Medulla oblongata (tissue), 1 donor: ENCODE results near the gene BNIP5.

Source experiments
- DNase-seq: peaks from one replicate; pipeline ENCODE4 v3.0.0-alpha.2; 2015; ENCODE audit errors: extremely low spot score

Gene BNIP5

GRCh38 chr6:36322591-36322990 lies 14.1 kb downstream of the BNIP5 start:
- DNase-seq: no peak

DNA sequence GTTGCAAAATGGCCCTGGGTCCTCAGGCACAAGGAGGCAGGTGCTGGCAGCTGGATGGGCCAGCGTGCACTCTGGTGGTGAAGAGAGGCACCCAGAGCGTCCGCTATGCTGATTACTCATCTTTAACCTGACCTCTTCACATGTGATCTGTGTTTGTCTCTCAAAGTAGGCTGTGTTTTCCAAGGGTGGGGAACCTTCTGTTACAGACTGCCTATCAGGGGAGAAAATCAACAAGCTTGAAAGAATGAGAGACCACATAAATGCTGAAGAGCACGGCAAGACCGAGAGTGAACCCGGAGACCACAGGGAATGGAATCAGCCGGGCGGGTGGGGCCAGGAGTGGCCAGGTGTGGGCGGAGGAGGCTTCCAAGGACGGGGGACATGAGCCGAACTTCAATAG lies 16.2 kb downstream of the BNIP5 start:
- DNase-seq: no peak

DNA sequence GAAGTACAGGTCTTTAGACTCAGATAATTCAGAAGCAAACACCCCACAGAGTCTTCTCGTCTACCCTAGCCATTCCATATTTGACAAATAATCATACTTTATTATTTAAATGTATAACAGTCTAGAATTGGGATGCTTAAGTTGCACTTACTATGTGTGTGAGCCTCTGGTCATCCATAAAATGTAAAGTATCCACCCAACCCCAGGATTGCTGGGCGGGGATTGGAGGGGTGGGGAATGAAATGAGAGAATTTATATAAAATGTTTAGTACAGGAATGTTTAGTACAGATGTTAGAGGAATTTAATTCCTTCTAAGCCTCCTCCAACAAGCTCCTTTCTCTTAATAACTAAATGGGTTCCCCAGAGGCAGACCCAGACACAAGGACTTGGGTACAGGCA lies 16.9 kb downstream of the BNIP5 start:
- DNase-seq: no peak

- no peak for DNase-seq
Observed at GRCh38 chr6:36319436-36319762, 17.3 kb downstream of the BNIP5 start.

DNA sequence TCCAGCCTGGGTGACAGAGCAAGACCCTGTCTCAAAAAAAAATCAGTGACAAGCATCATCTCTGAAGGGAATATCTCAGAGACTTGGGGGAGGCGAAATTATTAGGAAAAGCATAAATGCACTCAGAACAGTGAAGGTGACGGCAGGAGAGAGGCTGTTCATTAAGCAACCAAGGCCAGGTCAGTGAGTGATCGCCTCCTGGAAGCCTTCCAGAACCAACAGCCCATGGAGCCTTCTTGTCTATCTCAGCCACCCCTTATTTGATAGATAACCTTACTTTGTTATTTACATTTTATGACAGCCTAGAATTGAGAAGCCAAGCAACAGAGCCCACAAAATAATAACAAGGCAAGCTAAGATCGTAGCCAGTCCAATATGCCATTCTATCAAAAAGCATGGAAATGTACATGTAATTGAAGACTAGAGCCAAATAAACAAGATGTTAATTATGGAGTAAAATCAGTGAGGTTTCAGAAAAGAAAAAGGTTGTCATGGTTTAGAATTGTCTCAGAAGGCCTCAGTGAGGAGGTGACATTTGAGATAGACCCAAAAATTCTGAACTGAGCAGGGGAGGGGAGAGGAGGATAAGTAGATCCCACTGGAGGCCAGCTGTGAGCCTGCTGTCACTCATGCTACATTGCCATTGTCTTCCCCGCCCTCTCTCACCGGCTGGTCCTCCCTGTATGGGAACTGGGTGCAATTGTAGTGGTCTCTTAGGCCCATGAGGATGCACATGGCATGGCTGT lies 17.8 kb downstream of the BNIP5 start:
- no peak for DNase-seq

GRCh38 chr6:36317623-36318022 lies 19.1 kb downstream of the BNIP5 start:
- no peak for DNase-seq

- no peak for DNase-seq
Observed at GRCh38 chr6:36315921-36316320, 20.8 kb downstream of the BNIP5 start.

DNA sequence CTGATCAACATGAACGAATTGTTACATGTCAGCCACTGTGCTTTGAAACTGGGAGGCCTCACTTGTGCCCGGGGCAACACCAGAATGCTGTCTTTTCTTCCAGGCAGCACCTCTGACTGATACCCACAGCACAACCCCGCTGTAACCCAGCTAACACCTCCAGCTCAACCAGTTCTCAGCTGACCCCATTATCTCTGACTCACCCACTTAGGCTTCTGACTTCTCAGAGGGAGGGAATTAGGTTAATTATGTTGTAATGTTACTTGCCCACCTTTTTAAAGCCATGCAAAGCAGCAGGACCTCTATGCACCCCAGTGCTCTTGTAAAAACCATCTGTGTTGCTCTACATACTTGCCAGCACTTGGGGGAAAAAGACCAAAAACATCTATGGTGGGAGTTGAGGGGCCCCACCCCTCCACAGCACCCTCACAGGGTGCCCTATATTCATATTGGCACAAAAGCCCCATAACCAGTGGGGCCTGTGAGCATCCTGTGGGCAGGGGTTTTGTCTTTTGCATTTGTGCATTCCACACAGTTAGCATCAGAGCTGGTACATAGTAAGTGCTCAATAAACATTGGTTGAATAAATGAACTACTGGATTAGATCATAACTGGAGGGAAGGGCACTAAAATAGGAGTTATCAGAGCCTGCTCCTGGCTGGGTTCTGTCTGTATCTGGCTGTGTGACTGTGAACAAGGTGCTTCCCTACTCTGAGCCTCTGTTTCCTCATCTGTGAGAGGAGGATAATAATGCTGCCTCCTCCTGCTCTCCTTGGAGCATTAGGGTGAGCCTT lies 22.3 kb downstream of the BNIP5 start:
- DNase-seq: no peak

DNA sequence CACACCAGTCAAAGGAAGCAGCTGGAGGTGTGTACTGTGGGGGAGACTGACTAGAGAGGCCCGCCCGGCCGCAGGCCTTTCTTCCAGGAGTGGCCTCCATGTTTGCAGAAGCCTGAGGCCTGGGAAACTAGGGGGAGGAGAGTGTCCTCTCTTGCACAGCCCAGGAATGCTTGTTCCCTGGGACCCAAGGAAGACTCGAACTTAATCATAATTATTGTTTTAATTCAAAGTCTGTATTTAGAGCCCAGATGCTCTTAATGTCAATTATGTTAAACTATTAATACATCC lies 23.1 kb downstream of the BNIP5 start:
- no peak for DNase-seq

GRCh38 chr6:36312854-36313648 lies 23.6 kb downstream of the BNIP5 start:
- peak; percentile 39 for DNase-seq

DNA sequence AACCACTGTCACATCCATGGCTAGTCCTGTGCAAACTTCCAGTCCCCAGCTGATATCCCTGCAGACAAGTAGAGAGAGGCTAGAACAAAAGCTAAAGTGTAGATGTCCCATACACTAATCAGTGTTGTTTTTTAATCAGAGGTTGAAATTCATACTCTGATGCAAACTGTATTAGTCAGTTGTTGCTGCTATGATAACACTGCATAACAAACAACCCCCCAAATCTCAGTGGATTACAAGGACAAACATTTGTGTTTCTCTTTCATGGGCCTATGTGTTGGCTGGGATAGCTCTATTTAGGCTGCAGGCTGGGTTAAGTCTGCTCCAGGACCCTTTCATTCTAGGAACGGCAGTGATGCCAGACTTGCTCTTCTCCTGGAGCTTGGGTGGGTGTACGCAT lies 26.8 kb downstream of the BNIP5 start:
- DNase-seq: no peak

DNA sequence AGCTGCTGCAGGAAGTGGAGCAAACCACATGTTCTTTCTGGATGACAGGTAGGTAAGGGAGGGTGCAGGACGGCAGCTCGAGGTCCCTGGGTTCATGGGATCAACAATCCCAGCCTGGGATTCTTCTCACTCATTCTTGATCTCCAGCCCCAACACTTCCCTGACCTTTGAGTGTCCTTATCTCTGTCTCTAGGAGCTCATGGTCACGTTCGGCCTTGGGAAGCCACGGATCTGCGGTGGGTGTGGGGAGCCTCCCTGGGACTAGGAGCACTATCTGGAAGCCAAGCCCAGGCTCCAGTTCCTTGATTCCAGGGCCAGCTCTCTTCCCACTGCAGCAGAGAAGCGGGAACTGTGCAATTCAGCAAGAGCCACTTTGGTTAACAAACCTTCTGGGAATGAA lies 27.5 kb downstream of the BNIP5 start:
- DNase-seq: no peak

DNA sequence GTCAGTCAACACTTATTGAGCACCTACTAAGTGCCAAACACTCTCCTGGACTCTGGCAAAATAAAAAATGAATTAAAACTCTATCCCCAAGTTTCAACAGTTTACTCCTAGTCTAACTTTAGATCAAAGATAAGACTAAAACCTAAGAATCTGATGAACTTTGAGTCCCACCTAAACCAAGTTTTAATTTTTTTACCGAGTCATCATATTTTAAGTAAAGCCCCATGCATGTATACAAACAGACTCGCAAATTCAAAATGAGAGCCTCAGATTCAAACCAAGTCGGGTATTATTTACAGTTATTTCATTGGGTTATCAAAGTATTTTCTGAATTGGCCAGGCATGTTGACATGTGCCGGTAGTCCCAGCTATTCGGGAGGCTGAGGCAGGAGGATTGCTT lies 28.2 kb downstream of the BNIP5 start:
- no peak for DNase-seq

DNA sequence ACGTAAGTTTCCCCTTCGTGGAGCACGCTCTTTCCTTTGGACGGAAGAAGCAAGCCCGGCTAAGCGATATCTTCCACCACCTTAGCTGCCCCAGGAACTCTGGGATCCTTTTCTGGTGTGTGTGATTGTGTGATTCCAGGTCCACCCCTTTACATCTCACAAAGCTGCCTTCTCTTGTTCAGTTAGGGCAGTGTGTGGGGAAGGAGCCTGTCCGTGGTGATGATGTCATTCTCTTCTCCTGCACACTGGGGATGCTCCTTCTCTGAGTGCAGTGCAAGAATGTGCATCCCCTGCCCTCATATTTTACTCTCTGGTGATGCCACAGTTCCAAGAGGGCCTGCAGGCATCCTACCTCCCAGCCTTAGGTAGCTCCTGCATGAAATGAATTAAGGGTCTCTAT lies 30.3 kb downstream of the BNIP5 start:
- no peak for DNase-seq

DNA sequence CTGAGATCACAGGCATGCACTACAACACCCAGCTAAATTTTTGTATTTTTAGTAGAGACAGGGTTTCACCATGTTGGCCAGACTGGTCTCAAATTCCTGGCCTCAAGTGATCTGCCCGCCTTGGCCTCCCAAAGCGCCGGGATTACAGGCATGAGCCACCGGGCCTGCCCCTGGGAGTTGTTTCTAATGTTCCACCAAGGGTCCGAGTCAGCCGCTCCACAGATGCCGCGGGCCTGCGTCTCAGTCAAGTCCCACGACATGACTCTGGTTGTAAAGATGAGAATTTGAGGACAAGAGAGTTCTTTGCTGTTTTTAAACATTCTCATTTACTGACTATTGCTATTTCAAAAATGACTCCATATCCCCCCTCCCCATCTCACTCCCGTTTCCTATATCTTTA lies 30.8 kb downstream of the BNIP5 start:
- DNase-seq: no peak

DNA sequence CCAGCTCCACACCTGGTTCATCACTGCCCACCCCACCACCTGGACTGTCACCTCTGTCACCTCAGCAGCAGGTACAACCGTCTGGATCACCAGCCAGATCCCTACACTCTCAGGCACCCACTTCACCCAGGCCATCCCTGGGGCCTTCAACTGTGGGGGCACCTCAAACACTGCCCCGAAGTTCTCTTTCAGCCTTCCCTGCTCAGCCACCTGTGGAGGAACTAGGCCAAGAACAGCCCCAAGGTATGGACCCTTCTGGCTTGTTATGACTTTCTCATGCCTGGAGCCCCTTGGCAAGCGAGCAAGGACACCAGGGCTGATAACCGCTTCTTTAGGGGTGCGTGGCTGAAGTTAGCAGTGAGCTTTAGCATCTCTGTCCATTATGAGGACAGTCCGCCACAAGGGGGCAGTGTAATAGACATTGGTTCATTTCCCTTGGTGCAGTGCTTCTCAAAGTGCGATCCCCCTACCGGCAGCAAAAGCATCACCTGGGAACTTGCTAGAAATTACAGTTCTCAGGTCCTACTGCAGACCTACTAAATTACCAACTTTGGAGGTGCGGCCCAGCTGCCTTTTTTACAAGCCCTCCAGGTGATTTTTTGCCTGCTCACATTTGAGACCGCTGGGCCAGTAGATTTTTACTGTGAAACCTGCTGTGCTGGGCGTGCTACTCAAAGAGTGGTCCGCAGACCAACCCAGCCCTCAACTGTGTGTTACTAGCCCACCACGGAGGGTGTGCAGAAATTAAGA lies 34.3 kb downstream of the BNIP5 start:
- DNase-seq: peak; percentile 91

- no peak for DNase-seq
Observed at GRCh38 chr6:36301781-36302180, 34.9 kb downstream of the BNIP5 start.

GRCh38 chr6:36301085-36301658 lies 35.5 kb downstream of the BNIP5 start:
- DNase-seq: no peak

GRCh38 chr6:36298027-36298426 lies 38.7 kb downstream of the BNIP5 start:
- DNase-seq: no peak

- DNase-seq: no peak
Observed at GRCh38 chr6:36297511-36297910, 39.2 kb downstream of the BNIP5 start.

GRCh38 chr6:36297051-36297450 lies 39.6 kb downstream of the BNIP5 start:
- no peak for DNase-seq

- no peak for DNase-seq
Observed at GRCh38 chr6:36296240-36296639, 40.4 kb downstream of the BNIP5 start.
